ENCODE measurements around the gene FAM114A1.

FAM114A1 gene

DNA sequence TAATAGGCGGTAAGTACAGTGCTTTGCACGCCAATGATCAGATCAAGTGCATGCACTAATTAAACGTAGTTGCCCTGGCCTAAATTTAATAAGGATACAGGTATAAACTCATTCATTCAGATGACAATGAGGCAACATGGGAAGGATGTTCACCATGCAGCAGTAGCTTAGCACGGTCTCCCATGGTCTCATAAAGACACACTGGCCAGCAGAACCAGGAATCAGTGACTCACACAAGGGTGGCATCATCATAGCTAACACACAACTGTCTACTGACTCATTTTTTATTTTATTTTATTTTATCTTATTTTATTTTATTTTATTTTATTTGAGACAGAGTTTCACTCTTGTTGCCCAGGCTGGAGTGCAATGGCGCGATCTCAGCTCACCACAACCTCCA, 121.9 kb downstream of the FAM114A1 start:
- H3K4me3 ChIP-seq (replicated peaks; ENCODE audit: low read depth, low read length): no peak overlapping the region
- TF ChIP-seq CTCF (IDR thresholded peaks at IDR 0.05; ENCODE audit: insufficient read depth, low read length, poor library complexity, severe bottlenecking): no peak
- H3K36me3 ChIP-seq (ENCODE audit: control insufficient read depth, insufficient read depth, low read length): peaks cover 4% of the 10 kb centered on the region
- H3K27me3 ChIP-seq (replicated peaks; ENCODE audit: control insufficient read depth, insufficient read depth, low read length): no peaks in the 10 kb centered on the region
- DNase-seq (ENCODE audit: extremely low read depth, insufficient read length): no peak

DNA sequence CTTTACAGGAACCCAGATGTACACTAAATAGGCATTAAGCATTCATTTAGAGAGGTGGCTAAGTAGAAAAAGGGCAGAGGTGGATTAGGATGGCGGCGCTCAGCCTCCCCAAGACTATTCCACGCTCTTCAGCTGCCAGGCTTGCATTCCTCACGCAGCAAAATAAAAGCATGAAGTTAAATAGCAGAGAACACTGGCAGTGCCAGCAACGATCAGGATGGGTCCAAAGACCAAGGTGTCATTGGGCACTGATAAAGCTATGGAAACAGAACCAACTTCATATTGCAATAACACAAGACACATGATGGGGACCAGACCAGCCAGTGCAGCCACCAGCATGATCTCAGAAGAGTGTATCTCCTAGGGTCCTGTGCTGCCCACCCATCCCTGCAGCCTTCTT, 122.6 kb downstream of the FAM114A1 start:
- DNase-seq (ENCODE audit: extremely low read depth, insufficient read length): no peak
- no peaks in the 10 kb centered on the region for H3K27me3 ChIP-seq (replicated peaks; ENCODE audit: control insufficient read depth, insufficient read depth, low read length)
- TF ChIP-seq CTCF (IDR thresholded peaks at IDR 0.05; ENCODE audit: insufficient read depth, low read length, poor library complexity, severe bottlenecking): no peak
- H3K4me3 ChIP-seq (replicated peaks; ENCODE audit: low read depth, low read length): no peak overlapping the region
- H3K36me3 ChIP-seq (ENCODE audit: control insufficient read depth, insufficient read depth, low read length): peaks cover 7% of the 10 kb centered on the region

DNA sequence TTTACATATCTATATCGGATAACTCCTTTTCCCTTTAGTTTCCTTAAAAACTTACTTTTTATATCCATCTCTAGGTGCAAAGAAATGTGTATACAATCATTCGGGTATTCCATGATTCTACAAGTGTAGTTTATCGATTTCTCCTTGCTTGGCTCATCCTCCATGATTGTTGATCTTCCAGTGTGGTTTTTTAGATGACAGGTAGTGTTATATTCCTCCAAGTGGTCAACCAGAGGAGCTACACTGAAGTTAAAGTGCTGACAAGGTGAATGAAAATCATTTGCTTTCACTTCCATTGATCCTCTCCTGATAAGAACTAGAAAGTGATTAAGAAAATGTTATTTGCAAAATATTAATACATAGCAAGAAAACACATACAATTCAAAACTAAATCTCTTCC, 126.1 kb downstream of the FAM114A1 start:
- peaks cover 7% of the 10 kb centered on the region for H3K36me3 ChIP-seq (ENCODE audit: control insufficient read depth, insufficient read depth, low read length)
- no peak for TF ChIP-seq CTCF (IDR thresholded peaks at IDR 0.05; ENCODE audit: insufficient read depth, low read length, poor library complexity, severe bottlenecking)
- no peak for DNase-seq (ENCODE audit: extremely low read depth, insufficient read length)
- no peak overlapping the region for H3K4me3 ChIP-seq (replicated peaks; ENCODE audit: low read depth, low read length)
- H3K27me3 ChIP-seq (replicated peaks; ENCODE audit: control insufficient read depth, insufficient read depth, low read length): no peaks in the 10 kb centered on the region

GRCh38 chr4:38994135-38994534, 126.5 kb downstream of the FAM114A1 start:
- H3K4me3 ChIP-seq (replicated peaks; ENCODE audit: low read depth, low read length): no peak overlapping the region
- peaks cover 7% of the 10 kb centered on the region for H3K36me3 ChIP-seq (ENCODE audit: control insufficient read depth, insufficient read depth, low read length)
- no peaks in the 10 kb centered on the region for H3K27me3 ChIP-seq (replicated peaks; ENCODE audit: control insufficient read depth, insufficient read depth, low read length)
- TF ChIP-seq CTCF (IDR thresholded peaks at IDR 0.05; ENCODE audit: insufficient read depth, low read length, poor library complexity, severe bottlenecking): no peak
- DNase-seq (ENCODE audit: extremely low read depth, insufficient read length): no peak

Measured in GM06990 (cell line).